Endothelial cell of umbilical vein (primary cell): ENCODE data around the gene PCDHGA1.

Source experiments
- FOS ChIP-seq: IDR thresholded peaks from 2 replicates; pipeline ENCODE4 v1.6.1; 2011; ENCODE audit warnings: mild to moderate bottlenecking, low read length, moderate library complexity, borderline replicate concordance; ENCODE audit not compliant: insufficient read depth
- POLR2AphosphoS5 ChIP-seq: IDR thresholded peaks from 2 replicates; pipeline ENCODE4 v1.6.1; 2012; ENCODE audit warnings: low read depth, mild to moderate bottlenecking, control low read depth, low read length, moderate library complexity; ENCODE audit not compliant: insufficient read depth
- TF ChIP-seq, protein P1 (sequence below), 2 donors: IDR thresholded peaks; 1 replicate in 1 of 2; 2 replicates in 1 of 2; pipeline ENCODE4 v1.5.1; 2011; ENCODE audit warnings: low read length in 2 of 2, mild to moderate bottlenecking in 2 of 2, moderate library complexity in 2 of 2, control low read depth in 1 of 2, inconsistent platforms in 1 of 2, low read depth in 1 of 2; ENCODE audit not compliant: insufficient read depth in 1 of 2; ENCODE audit errors: extremely low read depth in 1 of 2
- TF ChIP-seq, protein P2 (sequence below): IDR thresholded peaks from 2 replicates; pipeline ENCODE4 v1.6.1; 2011; ENCODE audit not compliant: insufficient read depth, insufficient read length

DNA sequence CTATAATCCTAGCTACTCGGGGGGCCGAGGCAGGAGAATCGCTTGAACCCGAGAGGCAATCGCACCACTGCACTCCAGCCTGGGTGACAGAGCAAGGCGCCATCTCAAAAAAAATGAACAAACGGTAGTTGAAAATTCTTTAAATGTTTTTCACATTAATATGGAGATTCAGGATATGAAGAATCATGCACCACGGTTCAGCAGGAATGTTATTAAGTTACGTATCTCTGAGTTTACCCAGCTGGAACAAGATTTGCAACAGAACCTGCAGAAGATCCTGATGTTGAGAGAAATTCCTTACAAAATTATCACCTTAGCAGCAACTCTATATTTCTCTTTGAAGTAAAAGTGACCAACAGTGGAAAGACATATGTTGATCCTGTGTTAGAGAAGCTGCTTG, 110.0 kb downstream of the PCDHGA1 start:
- TF ChIP-seq, protein P1, sequence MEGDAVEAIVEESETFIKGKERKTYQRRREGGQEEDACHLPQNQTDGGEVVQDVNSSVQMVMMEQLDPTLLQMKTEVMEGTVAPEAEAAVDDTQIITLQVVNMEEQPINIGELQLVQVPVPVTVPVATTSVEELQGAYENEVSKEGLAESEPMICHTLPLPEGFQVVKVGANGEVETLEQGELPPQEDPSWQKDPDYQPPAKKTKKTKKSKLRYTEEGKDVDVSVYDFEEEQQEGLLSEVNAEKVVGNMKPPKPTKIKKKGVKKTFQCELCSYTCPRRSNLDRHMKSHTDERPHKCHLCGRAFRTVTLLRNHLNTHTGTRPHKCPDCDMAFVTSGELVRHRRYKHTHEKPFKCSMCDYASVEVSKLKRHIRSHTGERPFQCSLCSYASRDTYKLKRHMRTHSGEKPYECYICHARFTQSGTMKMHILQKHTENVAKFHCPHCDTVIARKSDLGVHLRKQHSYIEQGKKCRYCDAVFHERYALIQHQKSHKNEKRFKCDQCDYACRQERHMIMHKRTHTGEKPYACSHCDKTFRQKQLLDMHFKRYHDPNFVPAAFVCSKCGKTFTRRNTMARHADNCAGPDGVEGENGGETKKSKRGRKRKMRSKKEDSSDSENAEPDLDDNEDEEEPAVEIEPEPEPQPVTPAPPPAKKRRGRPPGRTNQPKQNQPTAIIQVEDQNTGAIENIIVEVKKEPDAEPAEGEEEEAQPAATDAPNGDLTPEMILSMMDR (IDR thresholded peaks at IDR 0.05; ENCODE audit: extremely low read depth in 1 of 2, insufficient read depth in 1 of 2, low read depth in 1 of 2, low read length in 2 of 2), result no peak
- TF ChIP-seq, protein P2, sequence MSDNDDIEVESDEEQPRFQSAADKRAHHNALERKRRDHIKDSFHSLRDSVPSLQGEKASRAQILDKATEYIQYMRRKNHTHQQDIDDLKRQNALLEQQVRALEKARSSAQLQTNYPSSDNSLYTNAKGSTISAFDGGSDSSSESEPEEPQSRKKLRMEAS, result no peak
- TF ChIP-seq FOS (no peak), POLR2AphosphoS5 (no peak)
